C4-2B (cell line): ENCODE data around the gene CAMKK2.

Source experiments
- CTCF ChIP-seq: fragments of 450-650 bp; conservative IDR thresholded peaks from 2 replicates; pipeline ENCODE4 v1.5.1; 2017; ENCODE audit warnings: mild to moderate bottlenecking
- ZFX ChIP-seq: fragments of 450-650 bp; IDR thresholded peaks from 2 replicates; pipeline ENCODE4 v1.6.1; 2017

GRCh38 chr12:121240484-121241101, 55.9 kb downstream of the CAMKK2 start:
- TF ChIP-seq CTCF (no peak), ZFX (no peak)
